ENCODE measurements around the gene AQP3.

- no peak for TF ChIP-seq CTCF (IDR thresholded peaks at IDR 0.05 in 2 of 3, conservative IDR thresholded peaks at IDR 0.05 in 1 of 3; ENCODE audit: borderline replicate concordance in 1 of 3, insufficient read depth in 1 of 3, low read depth in 2 of 3, low read length in 2 of 3)
- TF ChIP-seq ZBTB33 (IDR thresholded peaks at IDR 0.05; ENCODE audit: extremely low read depth, insufficient replicate concordance, low read length) = no peak
- TF ChIP-seq POLR2A (IDR thresholded peaks at IDR 0.05; ENCODE audit: borderline replicate concordance, extremely low read depth, insufficient read depth, insufficient read length) = no peak
- no peak for TF ChIP-seq MAX (IDR thresholded peaks at IDR 0.05)
- no peak for TF ChIP-seq EGR1 (IDR thresholded peaks at IDR 0.05; ENCODE audit: low read depth)
- no peak for TF ChIP-seq EZH2 (IDR thresholded peaks at IDR 0.05)
- no peak for TF ChIP-seq RAD21 (IDR thresholded peaks at IDR 0.05; ENCODE audit: low read depth)
- TF ChIP-seq JUND (IDR thresholded peaks at IDR 0.05) = no peak
- TF ChIP-seq POLR2AphosphoS5 (IDR thresholded peaks at IDR 0.05; ENCODE audit: low read depth, low read length) = no peak
Measured at GRCh38 chr9:33430942-33431341, 16.5 kb downstream of the AQP3 start.
